ENCODE results near the gene HPCAL4. TPM values are rescaled to one million over a fixed set of nuclear protein-coding genes. Genes with fewer than 3 reads are reported as not detected.

HPCAL4 gene
- total RNA-seq, 1 donor from 2014 or later: 0.13 TPM

- Histone ChIP-seq H3K4me3 (no peak overlapping the region), H3K79me2 (ENCODE audit: low read depth) (no peaks in the 10 kb centered on the region), H2AFZ (replicated peaks) (peak overlapping the region; percentile 45), H3K9me3 (ENCODE audit: low read depth) (no peaks in the 10 kb centered on the region), H3K4me1 (peaks cover 19% of the 10 kb centered on the region), H3F3A (ENCODE audit: low read depth) (peaks cover 20% of the 10 kb centered on the region), H3K9ac (no peak overlapping the region), H3K4me2 (peak overlapping the region; percentile 33), H3K27ac (no peak overlapping the region), H4K20me1 (ENCODE audit: low read depth) (no peaks in the 10 kb centered on the region), H3K36me3 (no peaks in the 10 kb centered on the region), H3K27me3 (peaks cover 99% of the 10 kb centered on the region)
- TF ChIP-seq EZH2phosphoT487 (IDR thresholded peaks at IDR 0.05) (no peak), EZH2 (IDR thresholded peaks at IDR 0.05) (no peak), CTCF (IDR thresholded peaks at IDR 0.05) (no peak)
- DNase-seq (ENCODE audit: low spot score): no peak
- peaks cover 19% of the 10 kb centered on the region for H3K4me1 Mint-ChIP-seq
- no peaks in the 10 kb centered on the region for H3K36me3 Mint-ChIP-seq
- H3K4me3 Mint-ChIP-seq: no peak overlapping the region
- peaks cover 19% of the 10 kb centered on the region for H3K27me3 Mint-ChIP-seq (ENCODE audit: insufficient read depth, low read depth)
- no peaks in the 10 kb centered on the region for H3K9me3 Mint-ChIP-seq
- H3K27ac Mint-ChIP-seq: no peak overlapping the region
Measured at GRCh38 chr1:39711966-39712340, 20.7 kb upstream of the HPCAL4 start.

- Histone ChIP-seq H3K79me2 (ENCODE audit: low read depth) (no peaks in the 10 kb centered on the region), H3K9me3 (ENCODE audit: low read depth) (no peaks in the 10 kb centered on the region), H3K9ac (no peak overlapping the region), H3K27ac (no peak overlapping the region), H3K36me3 (no peaks in the 10 kb centered on the region), H3K4me3 (no peak overlapping the region), H3K4me1 (peaks cover 19% of the 10 kb centered on the region), H2AFZ (replicated peaks) (peak overlapping the region; percentile 45), H3K4me2 (peak overlapping the region; percentile 33), H3F3A (ENCODE audit: low read depth) (peaks cover 20% of the 10 kb centered on the region), H4K20me1 (ENCODE audit: low read depth) (no peaks in the 10 kb centered on the region), H3K27me3 (peaks cover 99% of the 10 kb centered on the region)
- Mint-ChIP-seq H3K27me3 (ENCODE audit: insufficient read depth, low read depth) (peaks cover 14% of the 10 kb centered on the region), H3K4me1 (peaks cover 19% of the 10 kb centered on the region), H3K4me3 (no peak overlapping the region), H3K36me3 (no peaks in the 10 kb centered on the region), H3K27ac (no peak overlapping the region), H3K9me3 (no peaks in the 10 kb centered on the region)
- TF ChIP-seq CTCF (IDR thresholded peaks at IDR 0.05) (peak; percentile 50), EZH2 (IDR thresholded peaks at IDR 0.05) (no peak)
- DNase-seq (ENCODE audit: low spot score): peak; percentile 53
Measured at GRCh38 chr1:39711104-39711965, 20.1 kb upstream of the HPCAL4 start.

- Histone ChIP-seq H3K4me3 (no peak overlapping the region), H3K4me1 (peaks cover 19% of the 10 kb centered on the region), H3K27me3 (peaks cover 99% of the 10 kb centered on the region), H4K20me1 (ENCODE audit: low read depth) (no peaks in the 10 kb centered on the region), H3K36me3 (no peaks in the 10 kb centered on the region), H3F3A (ENCODE audit: low read depth) (peaks cover 20% of the 10 kb centered on the region), H3K79me2 (ENCODE audit: low read depth) (no peaks in the 10 kb centered on the region), H3K27ac (no peak overlapping the region), H2AFZ (replicated peaks) (no peak overlapping the region), H3K9me3 (ENCODE audit: low read depth) (no peaks in the 10 kb centered on the region), H3K4me2 (no peak overlapping the region), H3K9ac (no peak overlapping the region)
- TF ChIP-seq EZH2 (IDR thresholded peaks at IDR 0.05) (peak; percentile 17), EZH2phosphoT487 (IDR thresholded peaks at IDR 0.05) (no peak)
- H3K4me1 Mint-ChIP-seq: peaks cover 20% of the 10 kb centered on the region
- no peak overlapping the region for H3K27ac Mint-ChIP-seq
- no peaks in the 10 kb centered on the region for H3K36me3 Mint-ChIP-seq
- no peak for DNase-seq (ENCODE audit: low spot score)
- H3K27me3 Mint-ChIP-seq (ENCODE audit: insufficient read depth, low read depth): peaks cover 5% of the 10 kb centered on the region
- H3K4me3 Mint-ChIP-seq: no peak overlapping the region
- H3K9me3 Mint-ChIP-seq: no peaks in the 10 kb centered on the region
Measured at GRCh38 chr1:39707506-39707905, 16.3 kb upstream of the HPCAL4 start.

- Mint-ChIP-seq H3K36me3 (no peaks in the 10 kb centered on the region), H3K9me3 (no peaks in the 10 kb centered on the region), H3K4me1 (peaks cover 26% of the 10 kb centered on the region), H3K4me3 (no peak overlapping the region), H3K27ac (no peak overlapping the region), H3K27me3 (ENCODE audit: insufficient read depth, low read depth) (peaks cover 10% of the 10 kb centered on the region)
- DNase-seq (ENCODE audit: low spot score): no peak
- Histone ChIP-seq H3K27me3 (peaks cover 100% of the 10 kb centered on the region), H3K36me3 (no peaks in the 10 kb centered on the region), H3K4me2 (no peak overlapping the region), H2AFZ (replicated peaks) (no peak overlapping the region), H3K4me1 (peaks cover 14% of the 10 kb centered on the region), H3K27ac (no peak overlapping the region), H3K4me3 (no peak overlapping the region), H3K9ac (no peak overlapping the region), H3F3A (ENCODE audit: low read depth) (peaks cover 6% of the 10 kb centered on the region), H3K79me2 (ENCODE audit: low read depth) (no peaks in the 10 kb centered on the region), H4K20me1 (ENCODE audit: low read depth) (no peaks in the 10 kb centered on the region), H3K9me3 (ENCODE audit: low read depth) (no peaks in the 10 kb centered on the region)
- TF ChIP-seq CTCF (IDR thresholded peaks at IDR 0.05) (no peak), EZH2phosphoT487 (IDR thresholded peaks at IDR 0.05) (no peak), EZH2 (IDR thresholded peaks at IDR 0.05) (no peak)
Measured at GRCh38 chr1:39704757-39705156, 13.5 kb upstream of the HPCAL4 start.

Measured in neural progenitor cell (in vitro differentiated cells).